Loucy (cell line): ENCODE results near the gene BICD1.

ENCODE experiments used
- H2AFZ ChIP-seq: fragments of 200-600 bp; sonication (generic); 2 replicates; pipeline ENCODE4 v1.6.0; 2016; ENCODE audit warnings: antibody characterized with exemption, mild to moderate bottlenecking, low read length, moderate library complexity
- H3F3A ChIP-seq: fragments of 200-600 bp; 2 replicates; pipeline ENCODE4 v1.6.0; 2016; ENCODE audit warnings: antibody characterized with exemption, low read depth, mild to moderate bottlenecking
- H3K27me3 ChIP-seq: fragments of 200-600 bp; sonication (generic); 2 replicates; pipeline ENCODE4 v1.6.1; 2014; ENCODE audit warnings: low read length, mild to moderate bottlenecking; ENCODE audit not compliant: insufficient read depth, poor library complexity, severe bottlenecking
- H3K36me3 ChIP-seq: fragments of 200-600 bp; sonication (generic); 2 replicates; pipeline ENCODE4 v1.6.1; 2016; ENCODE audit warnings: low read length; ENCODE audit not compliant: insufficient read depth
- H3K4me1 ChIP-seq: fragments of 200-600 bp; sonication (generic); 2 replicates; pipeline ENCODE4 v1.5.1; 2014; ENCODE audit warnings: low read length, mild to moderate bottlenecking; ENCODE audit not compliant: insufficient read depth, poor library complexity, severe bottlenecking
- H3K4me2 ChIP-seq: fragments of 200-600 bp; sonication (generic); 2 replicates; pipeline ENCODE4 v1.6.0; 2014; ENCODE audit warnings: antibody characterized with exemption, low read length, low read depth, mild to moderate bottlenecking; ENCODE audit not compliant: poor library complexity, severe bottlenecking
- H3K4me3 ChIP-seq: fragments of 200-600 bp; sonication (generic); 2 replicates; pipeline ENCODE4 v1.5.1; 2014; ENCODE audit warnings: low read length, mild to moderate bottlenecking, mixed read lengths; ENCODE audit not compliant: poor library complexity, severe bottlenecking
- H3K79me2 ChIP-seq: fragments of 200-600 bp; sonication (generic); 2 replicates; pipeline ENCODE4 v1.6.1; 2014; ENCODE audit warnings: low read length; ENCODE audit not compliant: insufficient read depth
- H3K9ac ChIP-seq: fragments of 200-600 bp; sonication (generic); 2 replicates; pipeline ENCODE4 v1.6.0; 2014; ENCODE audit warnings: mild to moderate bottlenecking, low read depth, low read length, moderate library complexity; ENCODE audit not compliant: poor library complexity, severe bottlenecking
- H3K9me2 ChIP-seq: fragments of 200-600 bp; sonication (generic); replicated peaks from 2 replicates; pipeline ENCODE4 v1.6.1; 2016; ENCODE audit warnings: low read depth, low read length, mixed read lengths
- H3K9me3 ChIP-seq: fragments of 200-600 bp; sonication (generic); 2 replicates; pipeline ENCODE4 v1.6.1; 2014; ENCODE audit warnings: mild to moderate bottlenecking, antibody characterized with exemption, low read length, low read depth; ENCODE audit not compliant: insufficient read depth
- H4K20me1 ChIP-seq: fragments of 200-600 bp; sonication (generic); 2 replicates; pipeline ENCODE4 v1.6.0; 2014; ENCODE audit warnings: antibody characterized with exemption, low read length, mild to moderate bottlenecking; ENCODE audit not compliant: insufficient read depth, poor library complexity, severe bottlenecking
- EZH2phosphoT487 ChIP-seq: fragments of 200-600 bp; IDR thresholded peaks from 2 replicates; pipeline ENCODE4 v1.6.1; 2018; ENCODE audit warnings: antibody characterized with exemption, mild to moderate bottlenecking, moderate library complexity, borderline replicate concordance
- TF ChIP-seq, protein P1 (sequence below): fragments of 200-600 bp; sonication (generic); conservative IDR thresholded peaks from 2 replicates; pipeline ENCODE4 v1.5.1; 2014; ENCODE audit warnings: mild to moderate bottlenecking, antibody characterized with exemption, low read length

BICD1 gene

GRCh38 chr12:32115404-32116104 is 8.9 kb downstream of the BICD1 start:
- H4K20me1 ChIP-seq = peaks cover 6% of the 10 kb centered on the region
- H2AFZ ChIP-seq = no peak overlapping the region
- H3F3A ChIP-seq = 0 out of 2 replicates have a peak, but pooled peaks cover 2% of the 10 kb centered on the region
- no peak overlapping the region for H3K9ac ChIP-seq
- peaks cover 24% of the 10 kb centered on the region for H3K4me1 ChIP-seq
- TF ChIP-seq EZH2phosphoT487 = no peak
- TF ChIP-seq, protein P1, sequence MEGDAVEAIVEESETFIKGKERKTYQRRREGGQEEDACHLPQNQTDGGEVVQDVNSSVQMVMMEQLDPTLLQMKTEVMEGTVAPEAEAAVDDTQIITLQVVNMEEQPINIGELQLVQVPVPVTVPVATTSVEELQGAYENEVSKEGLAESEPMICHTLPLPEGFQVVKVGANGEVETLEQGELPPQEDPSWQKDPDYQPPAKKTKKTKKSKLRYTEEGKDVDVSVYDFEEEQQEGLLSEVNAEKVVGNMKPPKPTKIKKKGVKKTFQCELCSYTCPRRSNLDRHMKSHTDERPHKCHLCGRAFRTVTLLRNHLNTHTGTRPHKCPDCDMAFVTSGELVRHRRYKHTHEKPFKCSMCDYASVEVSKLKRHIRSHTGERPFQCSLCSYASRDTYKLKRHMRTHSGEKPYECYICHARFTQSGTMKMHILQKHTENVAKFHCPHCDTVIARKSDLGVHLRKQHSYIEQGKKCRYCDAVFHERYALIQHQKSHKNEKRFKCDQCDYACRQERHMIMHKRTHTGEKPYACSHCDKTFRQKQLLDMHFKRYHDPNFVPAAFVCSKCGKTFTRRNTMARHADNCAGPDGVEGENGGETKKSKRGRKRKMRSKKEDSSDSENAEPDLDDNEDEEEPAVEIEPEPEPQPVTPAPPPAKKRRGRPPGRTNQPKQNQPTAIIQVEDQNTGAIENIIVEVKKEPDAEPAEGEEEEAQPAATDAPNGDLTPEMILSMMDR = no peak
- H3K27me3 ChIP-seq = no peaks in the 10 kb centered on the region
- H3K4me3 ChIP-seq = peak overlapping the region; percentile 11
- no peaks in the 10 kb centered on the region for H3K9me3 ChIP-seq
- no peaks in the 10 kb centered on the region for H3K36me3 ChIP-seq
- H3K9me2 ChIP-seq = no peaks in the 10 kb centered on the region
- H3K79me2 ChIP-seq = peaks cover 29% of the 10 kb centered on the region
- peak overlapping the region; percentile 40 for H3K4me2 ChIP-seq

DNA sequence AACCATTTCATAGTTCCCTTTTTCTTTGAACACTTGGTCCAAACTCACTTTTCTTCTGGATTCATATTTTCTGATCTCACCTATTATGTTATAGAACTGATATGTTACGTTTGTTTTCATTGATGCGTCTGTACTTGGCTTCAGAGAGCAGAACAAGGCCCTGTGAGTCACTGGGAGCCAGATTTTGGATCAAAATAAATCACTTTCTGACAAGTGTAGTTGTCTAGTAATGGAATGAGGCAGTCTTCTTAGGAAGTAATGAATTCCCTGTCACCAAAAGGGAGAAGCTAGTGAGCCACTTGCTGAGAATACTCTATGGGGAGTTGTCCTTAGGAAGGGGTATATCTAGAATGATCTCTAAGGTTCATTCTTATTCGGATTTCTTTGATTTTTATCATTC is 10.2 kb downstream of the BICD1 start:
- H3K4me3 ChIP-seq = no peak overlapping the region
- H3K27me3 ChIP-seq = no peaks in the 10 kb centered on the region
- H3K9me3 ChIP-seq = no peaks in the 10 kb centered on the region
- H4K20me1 ChIP-seq = peaks cover 6% of the 10 kb centered on the region
- no peaks in the 10 kb centered on the region for H3K36me3 ChIP-seq
- TF ChIP-seq, protein P1 = no peak
- TF ChIP-seq EZH2phosphoT487 = no peak
- H3K9ac ChIP-seq = no peak overlapping the region
- peaks cover 20% of the 10 kb centered on the region for H3K4me1 ChIP-seq
- no peaks in the 10 kb centered on the region for H3K9me2 ChIP-seq
- no peak overlapping the region for H3K4me2 ChIP-seq
- H3F3A ChIP-seq = no peaks in the 10 kb centered on the region
- no peak overlapping the region for H2AFZ ChIP-seq
- peaks cover 28% of the 10 kb centered on the region for H3K79me2 ChIP-seq

DNA sequence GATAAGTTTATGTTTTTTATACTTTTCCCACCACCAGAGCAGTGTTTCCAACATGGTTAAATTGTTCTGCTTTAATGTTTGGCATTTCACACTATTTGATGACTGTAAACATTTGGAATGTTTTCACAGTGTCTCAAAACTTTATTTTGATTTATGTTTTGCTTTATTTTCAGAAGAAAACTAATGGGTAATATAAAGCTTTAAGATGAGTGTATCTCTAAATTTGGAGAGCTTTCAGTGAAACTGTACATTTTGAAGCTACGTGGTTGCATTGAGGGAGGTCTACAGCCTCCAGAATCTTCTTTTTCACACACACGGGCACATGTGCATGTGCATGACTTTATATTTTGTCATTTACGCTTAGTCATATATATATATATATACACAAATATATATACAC is 10.7 kb downstream of the BICD1 start:
- Histone ChIP-seq H3K79me2 (peaks cover 23% of the 10 kb centered on the region), H3K4me2 (no peak overlapping the region)
- TF ChIP-seq, protein P1 = no peak
- no peak for TF ChIP-seq EZH2phosphoT487

More for the DNA sequence above, 10.7 kb downstream of the BICD1 start:
- Histone ChIP-seq H3K9ac (no peak overlapping the region), H3K9me2 (no peaks in the 10 kb centered on the region), H2AFZ (no peak overlapping the region), H3K4me3 (no peak overlapping the region), H3K4me1 (peaks cover 20% of the 10 kb centered on the region), H3K9me3 (no peaks in the 10 kb centered on the region), H3F3A (no peaks in the 10 kb centered on the region), H3K36me3 (no peaks in the 10 kb centered on the region), H3K27me3 (no peaks in the 10 kb centered on the region), H4K20me1 (peaks cover 6% of the 10 kb centered on the region)
